Measurements from ENCODE around the gene OASL.

The OASL gene

GRCh38 chr12:121013715-121014114, 25.3 kb downstream of the OASL start:
- no peak for DNase-seq

GRCh38 chr12:121011820-121012219, 27.2 kb downstream of the OASL start:
- no peak for DNase-seq

- DNase-seq: no peak
Observed at GRCh38 chr12:121010860-121011259, 28.2 kb downstream of the OASL start.

DNA sequence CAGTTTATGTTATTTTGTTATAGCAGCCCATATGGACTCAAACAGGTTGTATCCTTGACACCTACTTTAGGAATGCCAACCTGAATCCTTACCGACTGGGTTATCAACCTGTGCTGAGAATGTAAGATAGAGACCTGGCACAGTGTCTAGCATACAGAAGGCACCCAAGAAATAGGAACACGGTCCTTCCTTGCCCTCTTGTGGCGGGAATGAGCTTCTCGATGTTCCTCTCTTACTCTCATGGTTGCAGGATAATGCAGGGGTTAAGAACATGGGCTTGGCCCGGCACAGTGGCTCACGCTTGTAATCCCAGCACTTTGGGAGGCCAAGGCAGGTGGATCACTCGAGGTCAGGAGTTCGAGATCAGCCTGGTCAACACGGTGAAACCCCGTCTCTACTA, 29.3 kb downstream of the OASL start:
- no peak for DNase-seq

GRCh38 chr12:121008347-121009098, 30.5 kb downstream of the OASL start:
- no peak for DNase-seq

DNA sequence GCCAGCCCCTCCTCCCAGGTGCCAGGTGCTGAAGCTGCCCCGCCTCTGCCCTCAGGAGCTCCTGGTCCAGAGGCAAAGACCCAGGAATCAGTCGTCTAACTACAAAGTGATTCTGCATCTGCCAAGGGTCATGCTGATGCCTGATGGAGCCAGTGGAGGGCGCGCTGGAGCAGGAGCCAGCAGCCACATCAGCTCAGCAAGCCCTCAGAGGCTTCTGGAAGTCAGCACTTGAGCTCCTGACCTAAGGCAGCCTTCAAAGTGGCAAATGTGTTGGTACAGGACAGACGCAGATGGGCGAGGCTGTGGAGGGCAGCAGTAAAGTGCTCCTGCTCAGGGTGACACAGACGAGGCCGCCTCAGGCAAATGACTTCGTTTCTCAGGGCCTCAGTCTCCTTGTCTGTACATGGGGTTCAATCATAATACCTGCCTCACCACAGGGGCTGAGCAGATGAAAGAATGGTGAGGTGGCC, 33.7 kb downstream of the OASL start:
- DNase-seq: peak; percentile 77

- no peak for DNase-seq
Observed at GRCh38 chr12:121004253-121004815, 34.7 kb downstream of the OASL start.

GRCh38 chr12:121003650-121004049, 35.4 kb downstream of the OASL start:
- DNase-seq: no peak

DNA sequence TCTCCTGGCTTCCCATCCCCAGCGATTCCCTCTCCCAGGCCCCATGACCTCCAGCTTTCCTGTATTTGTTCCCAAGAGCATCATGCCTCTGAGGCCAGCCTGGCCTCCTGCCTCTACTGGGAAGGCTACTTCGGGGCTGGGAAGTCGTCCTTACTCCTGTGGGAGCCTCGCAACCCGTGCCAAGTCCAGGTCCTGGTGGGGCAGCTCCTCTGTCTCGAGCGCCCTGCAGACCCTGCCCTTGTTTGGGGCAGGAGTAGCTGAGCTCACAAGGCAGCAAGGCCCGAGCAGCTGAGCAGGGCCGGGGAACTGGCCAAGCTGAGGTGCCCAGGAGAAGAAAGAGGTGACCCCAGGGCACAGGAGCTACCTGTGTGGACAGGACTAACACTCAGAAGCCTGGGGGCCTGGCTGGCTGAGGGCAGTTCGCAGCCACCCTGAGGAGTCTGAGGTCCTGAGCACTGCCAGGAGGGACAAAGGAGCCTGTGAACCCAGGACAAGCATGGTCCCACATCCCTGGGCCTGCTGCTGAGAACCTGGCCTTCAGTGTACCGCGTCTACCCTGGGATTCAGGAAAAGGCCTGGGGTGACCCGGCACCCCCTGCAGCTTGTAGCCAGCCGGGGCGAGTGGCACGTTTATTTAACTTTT, 37.1 kb downstream of the OASL start:
- DNase-seq: no peak

- no peak for DNase-seq
Observed at GRCh38 chr12:121001060-121001459, 38.0 kb downstream of the OASL start.

DNA sequence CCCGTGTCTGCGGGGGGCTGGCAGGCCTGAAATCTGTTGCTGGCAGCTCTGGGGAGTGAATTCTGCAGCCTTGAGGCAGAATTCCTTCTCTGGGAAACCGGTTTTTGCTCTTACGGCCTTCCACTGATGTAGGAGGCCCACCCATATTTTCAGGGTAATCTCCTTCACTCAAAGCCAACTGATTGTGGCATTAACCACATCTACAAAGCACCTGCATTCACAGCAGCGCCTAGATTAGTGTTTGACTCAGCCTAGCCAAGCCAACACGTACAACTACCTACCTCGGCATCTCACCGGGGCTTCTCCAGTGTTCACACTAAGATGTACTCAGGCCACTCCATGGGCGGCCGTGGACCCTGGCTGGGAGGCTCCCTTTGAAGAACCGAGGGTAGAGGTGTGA, 38.5 kb downstream of the OASL start:
- DNase-seq: no peak

GRCh38 chr12:120999191-121000120, 39.6 kb downstream of the OASL start:
- DNase-seq: no peak

GRCh38 chr12:120998435-120998834, 40.6 kb downstream of the OASL start:
- DNase-seq: no peak

- DNase-seq: no peak
Observed at GRCh38 chr12:120997448-120997847, 41.6 kb downstream of the OASL start.

GRCh38 chr12:120996133-120996746, 42.8 kb downstream of the OASL start:
- DNase-seq: no peak

DNA sequence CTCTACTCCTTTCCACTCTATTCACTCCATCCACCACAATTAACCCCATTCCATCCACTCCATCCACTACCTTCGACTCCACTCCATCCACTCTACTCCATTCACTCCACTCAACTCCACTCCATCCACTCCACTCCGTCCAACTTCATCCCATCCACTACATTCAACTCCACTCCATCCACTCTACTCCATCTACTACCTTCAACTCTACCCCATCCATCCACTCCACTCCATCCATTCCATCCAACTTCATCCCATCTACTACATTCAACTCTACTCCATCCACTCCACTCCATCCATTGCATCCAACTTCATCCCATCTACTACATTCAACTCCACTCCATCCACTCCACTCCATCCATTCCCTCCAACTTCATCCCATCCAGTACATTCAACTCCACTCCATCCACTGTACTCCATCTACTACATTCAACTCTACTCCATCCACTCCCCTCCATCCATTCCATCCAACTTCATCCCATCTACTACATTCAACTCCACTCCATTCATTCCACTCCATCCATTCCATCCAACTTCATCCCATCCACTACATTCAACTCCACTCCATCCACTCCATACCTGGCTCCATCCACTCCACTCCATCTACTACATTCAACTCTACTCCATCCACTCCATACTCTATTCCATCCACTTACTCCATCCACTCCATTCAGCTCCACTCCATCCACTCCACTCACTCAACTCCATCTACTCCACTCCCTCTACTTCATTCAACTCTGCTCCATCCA, 44.3 kb downstream of the OASL start:
- no peak for DNase-seq

DNA sequence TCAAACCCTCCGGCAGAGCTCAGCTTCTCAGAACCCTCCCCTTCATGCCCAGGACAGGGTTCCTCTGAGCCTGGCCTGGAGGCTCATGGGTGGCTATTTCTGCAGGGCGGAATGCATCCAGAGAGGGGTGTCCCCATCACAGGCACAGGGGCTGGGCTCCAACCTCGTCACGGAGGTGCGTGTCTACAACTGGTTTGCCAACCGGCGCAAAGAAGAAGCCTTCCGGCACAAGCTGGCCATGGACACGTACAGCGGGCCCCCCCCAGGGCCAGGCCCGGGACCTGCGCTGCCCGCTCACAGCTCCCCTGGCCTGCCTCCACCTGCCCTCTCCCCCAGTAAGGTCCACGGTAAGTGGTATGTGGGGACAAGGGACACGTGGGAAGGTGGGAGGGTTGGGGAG, 45.0 kb downstream of the OASL start:
- DNase-seq: no peak

- no peak for DNase-seq
Observed at GRCh38 chr12:120993496-120993895, 45.5 kb downstream of the OASL start.

DNA sequence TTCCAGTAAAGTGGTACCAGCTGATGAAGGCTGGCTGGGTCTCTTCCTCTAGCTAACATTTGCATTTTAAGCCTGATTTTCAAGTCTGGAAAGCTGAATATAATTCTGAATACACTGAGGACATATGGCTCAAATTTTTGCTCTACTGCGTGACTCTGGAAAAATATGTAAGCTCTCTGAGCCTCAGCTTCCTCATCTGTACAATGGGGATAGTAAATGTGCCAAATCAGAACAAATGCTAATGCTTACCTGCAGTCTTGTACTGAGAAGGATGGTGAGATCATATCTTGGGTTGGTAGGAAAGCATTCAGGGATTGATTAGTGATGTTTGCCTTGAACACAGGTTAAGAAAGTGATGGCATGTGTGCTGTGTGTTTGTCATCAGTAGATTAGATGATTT, 46.1 kb downstream of the OASL start:
- no peak for DNase-seq

- no peak for DNase-seq
Observed at GRCh38 chr12:120991965-120992364, 47.1 kb downstream of the OASL start.

DNA sequence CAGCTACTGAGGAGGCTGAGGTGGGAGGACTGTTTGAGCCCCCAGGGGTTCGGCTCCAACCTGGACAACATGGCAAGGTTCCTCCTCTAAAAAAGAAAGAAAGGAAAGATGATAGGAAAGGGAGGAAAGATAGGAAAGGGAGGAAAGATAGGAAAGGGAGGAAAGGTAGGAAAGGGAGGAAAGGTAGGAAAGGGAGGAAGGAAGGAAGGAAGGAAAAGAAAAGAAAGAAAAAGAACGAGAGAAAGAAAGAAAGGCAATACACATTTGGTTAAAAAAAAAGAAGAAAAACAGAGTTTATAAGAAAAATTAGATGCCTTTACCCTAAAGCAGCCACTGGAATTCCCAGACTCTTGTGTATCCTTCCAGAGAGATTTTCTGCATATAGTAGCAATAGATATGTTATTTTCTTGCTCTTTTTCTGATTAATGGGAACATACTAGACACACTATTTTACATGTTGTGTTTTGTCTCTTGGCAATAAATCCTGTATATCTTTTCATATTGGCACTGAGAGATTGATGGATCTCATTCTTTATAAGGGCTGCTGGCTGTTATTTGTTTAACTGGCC, 48.5 kb downstream of the OASL start:
- no peak for DNase-seq

DNA sequence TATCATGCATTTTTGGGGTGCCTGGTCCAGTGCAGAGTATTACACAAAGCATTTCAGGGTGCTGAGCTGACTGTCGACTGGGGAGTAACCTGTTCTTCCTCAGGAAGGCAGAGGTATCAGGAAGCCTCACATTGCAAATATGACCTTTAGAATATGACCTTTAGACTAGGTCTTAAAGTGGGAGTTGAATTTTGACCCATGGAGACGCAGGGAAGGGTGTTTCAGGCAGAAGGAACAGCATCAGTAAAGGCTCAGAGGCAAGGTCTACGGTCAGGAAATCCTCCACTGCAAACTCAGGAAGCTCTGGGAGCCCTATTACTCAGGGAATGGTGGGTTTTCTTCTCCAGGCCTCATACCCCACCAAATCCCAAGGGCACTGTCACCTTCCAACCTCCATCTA, 49.4 kb downstream of the OASL start:
- DNase-seq: no peak

All from activated effector memory CD4-positive, alpha-beta T cell treated with anti-CD3 and anti-CD28 coated beads, Interleukin-2, amount 50 U/mL, for 16 hours (primary cell).